Prostate gland (tissue), 2 donors: ENCODE results near the gene SLC16A8. TPM values are rescaled to one million over a fixed set of nuclear protein-coding genes. Genes with fewer than 3 reads are reported as not detected.

Experiments used
- DNase-seq: peaks from one replicate; pipeline ENCODE4 v3.0.0-alpha.2; 2019; ENCODE audit warnings: low spot score
- H3K27ac ChIP-seq, 2 donors: fragments of 200-600 bp; sonication (generic); 2 replicates each; pipeline ENCODE4 v1.5.1; 2017 to 2019
- H3K27me3 ChIP-seq: fragments of 200-600 bp; sonication (generic); replicated peaks from 2 replicates; pipeline ENCODE4 v1.5.1; 2019; ENCODE audit not compliant: insufficient read depth
- H3K36me3 ChIP-seq, 2 donors: fragments of 200-600 bp; sonication (generic); 1 replicate in 1 of 2; 2 replicates in 1 of 2; pipeline versions ENCODE4 v1.5.1 to v1.8.1; 2017 to 2019
- H3K4me1 ChIP-seq: fragments of 200-600 bp; sonication (generic); replicated peaks from 2 replicates; pipeline ENCODE4 v1.5.1; 2019
- H3K4me3 ChIP-seq, 2 donors: fragments of 200-600 bp; sonication (generic); 2 replicates each; pipeline ENCODE4 v1.5.1; 2017 to 2019
- H3K9me3 ChIP-seq: fragments of 200-600 bp; sonication (generic); 2 replicates; pipeline ENCODE4 v1.5.1; 2017
- CTCF ChIP-seq, 4 experiments: fragments of 200-600 bp in 2 of 4; fragments of 450-650 bp in 2 of 4; sonication (generic) in 2 of 4; IDR thresholded peaks; 1 replicate in 3 of 4; 2 replicates in 1 of 4; pipeline ENCODE4 v1.5.1; 2016 to 2019; ENCODE audit warnings: antibody characterized with exemption in 4 of 4, mild to moderate bottlenecking in 2 of 4, moderate library complexity in 2 of 4
- POLR2A ChIP-seq: fragments of 450-650 bp; IDR thresholded peaks from one replicate; pipeline ENCODE4 v1.6.1; 2016; ENCODE audit warnings: antibody characterized with exemption, mild to moderate bottlenecking
- POLR2AphosphoS5 ChIP-seq: sonication (generic); formaldehyde crosslinking; IDR thresholded peaks from one replicate; pipeline ENCODE4 v1.6.1; 2017; ENCODE audit warnings: antibody characterized with exemption
- WGBS: methylation state at CpG from one replicate; pipeline ENCODE4 v1.1.5; 2018; 5-methylcytosine and 5-hydroxymethylcytosine counted together
- intact Hi-C: fragments of 100-400 bp; cut with DNase I; formaldehyde crosslinking; loops from one replicate; pipeline ENCODE4 v1.14.2; 2022
- total RNA-seq, 2 donors: library from RNA; depleted of rRNA; stranded (reverse); fragments of >200 nt; gene quantifications; one replicate each; pipeline ENCODE4 v1.1.0, GENCODE V29; 2016

The SLC16A8 gene
- total RNA-seq, 2 donors from 2014 or later, result 0.28 to 0.59 TPM

- no peak for DNase-seq
- H3K36me3 ChIP-seq, result peaks cover 7 to 27% of the 10 kb centered on the region in 2 donors
- no peaks in the 10 kb centered on the region for H3K9me3 ChIP-seq
- WGBS, result 79% methylated on average over 13 of the region's 13 CpGs
- H3K4me3 ChIP-seq, result no peak overlapping the region
- no peak overlapping the region for H3K27ac ChIP-seq
- no peak for TF ChIP-seq POLR2A
- no peaks in the 10 kb centered on the region for H3K4me1 ChIP-seq
- H3K27me3 ChIP-seq, result no peaks in the 10 kb centered on the region
- intact Hi-C loops, result no loop called here
Observed at GRCh38 chr22:38075961-38076360, 8.0 kb downstream of the SLC16A8 start.

GRCh38 chr22:38075105-38075825, 8.7 kb downstream of the SLC16A8 start:
- DNase-seq, result no peak
- WGBS, result 88% methylated on average over 30 of the region's 32 CpGs
- H3K9me3 ChIP-seq, result no peaks in the 10 kb centered on the region
- intact Hi-C loops, result no loop called here
- H3K27me3 ChIP-seq, result no peaks in the 10 kb centered on the region
- no peak overlapping the region for H3K4me3 ChIP-seq
- H3K4me1 ChIP-seq, result no peaks in the 10 kb centered on the region
- no peak overlapping the region for H3K27ac ChIP-seq
- no peak for TF ChIP-seq CTCF (IDR thresholded peaks at IDR 0.05)
- TF ChIP-seq POLR2AphosphoS5, result no peak
- TF ChIP-seq POLR2A, result no peak
- H3K36me3 ChIP-seq, result peaks cover 7 to 27% of the 10 kb centered on the region in 2 donors

GRCh38 chr22:38074181-38075104, 9.5 kb downstream of the SLC16A8 start:
- Histone ChIP-seq H3K4me1 (peaks cover 5% of the 10 kb centered on the region), H3K27me3 (no peaks in the 10 kb centered on the region), H3K36me3 (peaks cover 7 to 27% of the 10 kb centered on the region in 2 donors), H3K4me3 (no peak overlapping the region), H3K27ac (no peak overlapping the region), H3K9me3 (no peaks in the 10 kb centered on the region)
- intact Hi-C loops, result no loop called here
- DNase-seq, result no peak
- 83% methylated on average over 39 of the region's 47 CpGs for WGBS
- TF ChIP-seq CTCF (IDR thresholded peaks at IDR 0.05) (no peak), POLR2A (no peak), POLR2AphosphoS5 (no peak)

GRCh38 chr22:38073150-38074130, 10.5 kb downstream of the SLC16A8 start:
- Histone ChIP-seq H3K4me1 (peaks cover 13% of the 10 kb centered on the region), H3K27me3 (no peaks in the 10 kb centered on the region), H3K9me3 (no peaks in the 10 kb centered on the region), H3K27ac (no peak overlapping the region), H3K36me3 (peaks cover 7 to 27% of the 10 kb centered on the region in 2 donors), H3K4me3 (no peak overlapping the region)
- no peak for TF ChIP-seq POLR2AphosphoS5
- no peak for TF ChIP-seq POLR2A
- no peak for TF ChIP-seq CTCF (IDR thresholded peaks at IDR 0.05)
- intact Hi-C loops, result no loop called here
- no peak for DNase-seq
- 93% methylated on average over 28 of the region's 28 CpGs for WGBS
